HCT116 (cell line): ENCODE data around the gene TMEM45A. TPM values are rescaled to one million over a fixed set of nuclear protein-coding genes. Genes with fewer than 3 reads are reported as not detected.

Source experiments
- ATAC-seq: fragments of 200-7000 bp; cut with Tn5 transposase; 2 replicates; pipeline ENCODE4 v1.9.1; 2020; ENCODE audit warnings: mild to moderate bottlenecking, moderate library complexity
- BruUV-seq: library from RNA; stranded (reverse); fragments of 400-500 nt; replicated peaks from 2 replicates; lab custom pipeline; 2021; lab: Mats Ljungman, UMichigan
- CTCF ChIA-PET: fragments of 300-600 bp; sonication (Branson Sonifier 250); formaldehyde crosslinking; loops from one replicate; lab custom pipeline; 2021; ENCODE audit warnings: antibody characterized with exemption; lab: Charles Lee
- POLR2A ChIA-PET: fragments of 300-600, 350-600 bp; sonication (Branson Sonifier 250); formaldehyde crosslinking; loops from one replicate; lab custom pipeline; 2021; ENCODE audit warnings: antibody characterized with exemption; lab: Charles Lee
- RAD21 ChIA-PET, 2 experiments: fragments of 300-600 bp; sonication (Branson Sonifier 250); formaldehyde crosslinking; loops; one replicate each; lab custom pipeline; 2023; ENCODE audit warnings: low total read pairs in 2 of 2; ENCODE audit not compliant: uncharacterized antibody in 2 of 2, unreplicated experiment in 2 of 2, low non-redundant PET in 1 of 2; lab: Charles Lee
- DNase-seq: peaks from one replicate; pipeline ENCODE4 v3.0.0-alpha.2; 2010; ENCODE audit warnings: low read depth, low spot score
- H2AFZ ChIP-seq: fragments of 200-600 bp; shearing (Covaris generic), sonication (generic); 2 replicates; pipeline ENCODE4 v1.6.1; 2017; ENCODE audit warnings: low read depth, mixed run types, mixed read lengths, antibody characterized with exemption, low read length; ENCODE audit not compliant: poor library complexity, severe bottlenecking
- H3K27ac ChIP-seq: 2 replicates; pipeline ENCODE4 v1.5.1; 2012; ENCODE audit warnings: low read depth, low read length
- H3K27me3 ChIP-seq: fragments of 200-600 bp; sonication (generic); 2 replicates; pipeline ENCODE4 v1.6.1; 2016; ENCODE audit warnings: mixed run types, low read length, mixed read lengths; ENCODE audit not compliant: insufficient read depth
- H3K36me3 ChIP-seq, 2 experiments: fragments of 200-500 bp in 1 of 2; fragments of 200-600 bp in 1 of 2; sonication (Bioruptor generic) in 1 of 2; sonication (generic) in 1 of 2; 2 replicates each; pipeline versions ENCODE4 v1.5.1 to v1.6.1; 2014 to 2016; ENCODE audit warnings: low read length in 2 of 2, inconsistent platforms in 1 of 2, mixed read lengths in 1 of 2, mixed run types in 1 of 2; ENCODE audit not compliant: insufficient read depth in 2 of 2, control insufficient read depth in 1 of 2
- H3K4me1 ChIP-seq, 2 experiments: fragments of 200-600 bp in 1 of 2; sonication (generic) in 1 of 2; 2 replicates each; pipeline versions ENCODE4 v1.5.1 to v1.6.1; 2012 to 2017; ENCODE audit warnings: low read length in 2 of 2, inconsistent platforms in 1 of 2, mild to moderate bottlenecking in 1 of 2, mixed read lengths in 1 of 2, mixed run types in 1 of 2, moderate library complexity in 1 of 2; ENCODE audit not compliant: insufficient read depth in 2 of 2, control insufficient read depth in 1 of 2
- H3K4me2 ChIP-seq: fragments of 200-600 bp; sonication (generic); 2 replicates; pipeline ENCODE4 v1.6.1; 2017; ENCODE audit warnings: mixed run types, low read length, mixed read lengths
- H3K4me3 ChIP-seq, 2 experiments: fragments of 200-600 bp in 1 of 2; sonication (generic) in 1 of 2; replicated peaks in 1 of 2; 2 replicates each; pipeline ENCODE4 v1.5.1; 2011 to 2016; ENCODE audit warnings: low read length in 2 of 2, control low read depth in 1 of 2, low read depth in 1 of 2, mild to moderate bottlenecking in 1 of 2, mixed read lengths in 1 of 2, mixed run types in 1 of 2
- H3K79me2 ChIP-seq: fragments of 200-600 bp; sonication (generic); 2 replicates; pipeline ENCODE4 v1.6.1; 2017; ENCODE audit warnings: mild to moderate bottlenecking, mixed run types, low read length, moderate library complexity, mixed read lengths; ENCODE audit not compliant: insufficient read depth
- H3K9ac ChIP-seq: fragments of 200-600 bp; sonication (generic); 2 replicates; pipeline ENCODE4 v1.6.1; 2016; ENCODE audit warnings: low read length, mixed read lengths
- H3K9me2 ChIP-seq: fragments of 200-600 bp; sonication (generic), shearing (Covaris generic); 2 replicates; pipeline ENCODE4 v1.6.1; 2017; ENCODE audit warnings: mixed run types, mild to moderate bottlenecking, moderate library complexity; ENCODE audit not compliant: insufficient read depth
- H3K9me3 ChIP-seq, 2 experiments: fragments of 200-500 bp in 1 of 2; fragments of 200-600 bp in 1 of 2; sonication (Bioruptor generic) in 1 of 2; sonication (generic) in 1 of 2; 2 replicates each; pipeline ENCODE4 v1.6.1; 2014 to 2017; ENCODE audit warnings: low read length in 2 of 2, mixed read lengths in 2 of 2, inconsistent platforms in 1 of 2, low read depth in 1 of 2, mild to moderate bottlenecking in 1 of 2, mixed run types in 1 of 2, moderate library complexity in 1 of 2; ENCODE audit not compliant: control insufficient read depth in 1 of 2, insufficient read depth in 1 of 2
- H4K20me1 ChIP-seq: fragments of 200-600 bp; sonication (generic), shearing (Covaris generic); 2 replicates; pipeline ENCODE4 v1.6.1; 2017; ENCODE audit warnings: mixed run types, mild to moderate bottlenecking, moderate library complexity; ENCODE audit not compliant: insufficient read depth
- CBX3 ChIP-seq: IDR thresholded peaks from 2 replicates; pipeline ENCODE4 v1.6.1; 2012; ENCODE audit warnings: low read depth
- ELF1 ChIP-seq: IDR thresholded peaks from 2 replicates; pipeline ENCODE4 v1.6.1; 2012; ENCODE audit warnings: low read depth, borderline replicate concordance
- EZH2phosphoT487 ChIP-seq: fragments of 200-600 bp; IDR thresholded peaks from 2 replicates; pipeline ENCODE4 v1.6.1; 2018; ENCODE audit warnings: antibody characterized with exemption, borderline replicate concordance
- FOSL1 ChIP-seq: IDR thresholded peaks from 2 replicates; pipeline ENCODE4 v1.6.1; 2012; ENCODE audit warnings: low read depth
- MAX ChIP-seq: IDR thresholded peaks from 2 replicates; pipeline ENCODE4 v1.6.1; 2012
- SRF ChIP-seq: IDR thresholded peaks from 2 replicates; pipeline ENCODE4 v1.6.1; 2012; ENCODE audit warnings: low read depth
- YY1 ChIP-seq: IDR thresholded peaks from 2 replicates; pipeline ENCODE4 v1.6.1; 2011; ENCODE audit warnings: low read length, low read depth, moderate library complexity, mild to moderate bottlenecking; ENCODE audit not compliant: insufficient replicate concordance; ENCODE audit errors: extremely low read depth
- intact Hi-C: fragments of 100-400 bp; cut with micrococcal nuclease; formaldehyde crosslinking; loops from 2 replicates; pipeline ENCODE4 v1.10.0; 2022
- total RNA-seq: library from RNA; stranded (reverse); gene quantifications from one replicate; pipeline ENCODE4 v1.2.1, GENCODE V29; 2021; ENCODE audit not compliant: unreplicated experiment

TMEM45A gene
- total RNA-seq, 1 experiment from 2014 or later, result 5.0 TPM

- TF ChIP-seq CBX3 (no peak), YY1 (no peak), EZH2phosphoT487 (no peak), MAX (no peak)
- Histone ChIP-seq H2AFZ (no peak overlapping the region), H3K9me3 (no peaks in the 10 kb centered on the region), H3K4me1 (no peaks in the 10 kb centered on the region), H3K27me3 (no peaks in the 10 kb centered on the region), H3K79me2 (no peaks in the 10 kb centered on the region), H3K9ac (no peak overlapping the region), H3K4me2 (no peak overlapping the region), H3K4me3 (no peak overlapping the region), H3K36me3 (no peaks in the 10 kb centered on the region), H3K27ac (no peak overlapping the region), H4K20me1 (no peaks in the 10 kb centered on the region), H3K9me2 (no peaks in the 10 kb centered on the region)
- RAD21 ChIA-PET, result no interaction called here
- intact Hi-C loops, result no loop called here
- no TSS peak for BruUV-seq
- DNase-seq, result no peak
- CTCF ChIA-PET, result no interaction called here
- no peak for ATAC-seq
- POLR2A ChIA-PET, result no interaction called here
Measured at GRCh38 chr3:100536093-100536492, 43.7 kb downstream of the TMEM45A start.

- no peak overlapping the region for H3K4me2 ChIP-seq
- CTCF ChIA-PET, result no interaction called here
- H3K27ac ChIP-seq, result no peak overlapping the region
Measured at GRCh38 chr3:100537646-100538338, 45.4 kb downstream of the TMEM45A start.

More at GRCh38 chr3:100537646-100538338, 45.4 kb downstream of the TMEM45A start:
- no peak for DNase-seq
- intact Hi-C loops, result no loop called here
- no peak overlapping the region for H3K4me3 ChIP-seq
- H3K9ac ChIP-seq, result no peak overlapping the region
- H3K79me2 ChIP-seq, result no peaks in the 10 kb centered on the region
- no peaks in the 10 kb centered on the region for H3K9me2 ChIP-seq
- no peaks in the 10 kb centered on the region for H3K36me3 ChIP-seq
- H3K27me3 ChIP-seq, result no peaks in the 10 kb centered on the region
- ATAC-seq, result no peak
- no peak overlapping the region for H2AFZ ChIP-seq
- ChIA-PET RAD21 (no interaction called here), POLR2A (no interaction called here)
- peaks cover 0 to 4% of the 10 kb centered on the region in 2 experiments; a peak in 1 of 4 replicates for H3K4me1 ChIP-seq
- H4K20me1 ChIP-seq, result no peaks in the 10 kb centered on the region
- TF ChIP-seq ELF1, result no peak
- no peak for TF ChIP-seq FOSL1
- no peak for TF ChIP-seq SRF
- TF ChIP-seq CBX3, result no peak
- H3K9me3 ChIP-seq, result no peaks in the 10 kb centered on the region
- BruUV-seq, result no TSS peak
